Glutamatergic neuron (in vitro differentiated cells): ENCODE measurements around the gene ATP12A. TPM values are rescaled to one million over a fixed set of nuclear protein-coding genes. Genes with fewer than 3 reads are reported as not detected.

Source experiments
- DNase-seq: peaks from one replicate; pipeline ENCODE4 v3.0.0; 2022
- H3K27ac Mint-ChIP-seq: one replicate; pipeline ENCODE4 v1.8.0; 2020; ENCODE audit warnings: mild to moderate bottlenecking, mixed read lengths, inconsistent platforms; ENCODE audit not compliant: unreplicated experiment
- H3K27me3 Mint-ChIP-seq: one replicate; pipeline ENCODE4 v1.8.0; 2020; ENCODE audit warnings: mild to moderate bottlenecking, moderate library complexity, mixed read lengths, inconsistent platforms; ENCODE audit not compliant: unreplicated experiment
- H3K36me3 Mint-ChIP-seq: one replicate; pipeline ENCODE4 v1.8.0; 2020; ENCODE audit warnings: mild to moderate bottlenecking, mixed read lengths, inconsistent platforms; ENCODE audit not compliant: unreplicated experiment
- H3K4me1 Mint-ChIP-seq: one replicate; pipeline ENCODE4 v1.8.0; 2020; ENCODE audit warnings: mild to moderate bottlenecking, low read depth, mixed read lengths, inconsistent platforms; ENCODE audit not compliant: unreplicated experiment
- H3K4me3 Mint-ChIP-seq: one replicate; pipeline ENCODE4 v1.8.0; 2020; ENCODE audit warnings: mild to moderate bottlenecking, mixed read lengths, inconsistent platforms; ENCODE audit not compliant: unreplicated experiment
- H3K9me3 Mint-ChIP-seq: one replicate; pipeline ENCODE4 v1.8.0; 2020; ENCODE audit warnings: mild to moderate bottlenecking, moderate library complexity, mixed read lengths, inconsistent platforms; ENCODE audit not compliant: unreplicated experiment
- total RNA-seq: library from RNA; stranded (reverse); fragmentation: NEBNext Ultra II Directional; extraction: Animal tissue kit (Norgen Biotek cat#: 25700); gene quantifications from one replicate; pipeline ENCODE4 v1.2.1, GENCODE V29; 2021; ENCODE audit not compliant: unreplicated experiment
- TF ChIP-seq, protein P1 (sequence below): fragments of 200-600 bp; sonication (generic); IDR thresholded peaks from one replicate; pipeline ENCODE4 v1.5.0; 2021; ENCODE audit not compliant: partially characterized antibody, unreplicated experiment

The ATP12A gene
- total RNA-seq, 1 donor from 2014 or later, result not detected

DNA sequence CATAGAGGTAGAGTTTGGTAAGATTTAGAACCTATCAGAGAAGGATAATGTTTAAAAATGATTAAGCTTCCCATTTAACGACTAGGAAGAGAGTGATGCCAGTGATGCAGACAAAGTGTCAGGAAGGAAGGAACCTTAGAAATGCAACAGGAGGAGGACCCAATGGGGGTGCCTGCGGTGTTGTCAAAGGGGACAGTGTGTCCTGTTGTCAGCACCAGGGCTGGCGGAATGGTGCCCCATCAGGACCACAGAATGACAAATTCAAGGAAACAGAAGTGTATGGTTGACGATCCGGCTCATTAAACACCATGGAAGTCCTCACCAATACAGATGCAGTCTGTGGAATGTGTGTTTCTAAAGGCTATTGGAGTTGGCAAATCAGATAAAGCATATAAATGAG lies 19.3 kb downstream of the ATP12A start:
- Mint-ChIP-seq H3K36me3 (peaks cover 4% of the 10 kb centered on the region), H3K27me3 (no peaks in the 10 kb centered on the region), H3K27ac (no peak overlapping the region), H3K4me3 (no peak overlapping the region), H3K4me1 (no peaks in the 10 kb centered on the region), H3K9me3 (no peaks in the 10 kb centered on the region)
- DNase-seq, result no peak
- TF ChIP-seq, protein P1, sequence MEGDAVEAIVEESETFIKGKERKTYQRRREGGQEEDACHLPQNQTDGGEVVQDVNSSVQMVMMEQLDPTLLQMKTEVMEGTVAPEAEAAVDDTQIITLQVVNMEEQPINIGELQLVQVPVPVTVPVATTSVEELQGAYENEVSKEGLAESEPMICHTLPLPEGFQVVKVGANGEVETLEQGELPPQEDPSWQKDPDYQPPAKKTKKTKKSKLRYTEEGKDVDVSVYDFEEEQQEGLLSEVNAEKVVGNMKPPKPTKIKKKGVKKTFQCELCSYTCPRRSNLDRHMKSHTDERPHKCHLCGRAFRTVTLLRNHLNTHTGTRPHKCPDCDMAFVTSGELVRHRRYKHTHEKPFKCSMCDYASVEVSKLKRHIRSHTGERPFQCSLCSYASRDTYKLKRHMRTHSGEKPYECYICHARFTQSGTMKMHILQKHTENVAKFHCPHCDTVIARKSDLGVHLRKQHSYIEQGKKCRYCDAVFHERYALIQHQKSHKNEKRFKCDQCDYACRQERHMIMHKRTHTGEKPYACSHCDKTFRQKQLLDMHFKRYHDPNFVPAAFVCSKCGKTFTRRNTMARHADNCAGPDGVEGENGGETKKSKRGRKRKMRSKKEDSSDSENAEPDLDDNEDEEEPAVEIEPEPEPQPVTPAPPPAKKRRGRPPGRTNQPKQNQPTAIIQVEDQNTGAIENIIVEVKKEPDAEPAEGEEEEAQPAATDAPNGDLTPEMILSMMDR, result no peak

- no peaks in the 10 kb centered on the region for H3K9me3 Mint-ChIP-seq
- no peak overlapping the region for H3K27ac Mint-ChIP-seq
- no peaks in the 10 kb centered on the region for H3K4me1 Mint-ChIP-seq
- peaks cover 4% of the 10 kb centered on the region for H3K36me3 Mint-ChIP-seq
- no peaks in the 10 kb centered on the region for H3K27me3 Mint-ChIP-seq
- TF ChIP-seq, protein P1, result no peak
- no peak for DNase-seq
- no peak overlapping the region for H3K4me3 Mint-ChIP-seq
These were observed 20.3 kb downstream of the ATP12A start for GRCh38 chr13:24700539-24700938.

DNA sequence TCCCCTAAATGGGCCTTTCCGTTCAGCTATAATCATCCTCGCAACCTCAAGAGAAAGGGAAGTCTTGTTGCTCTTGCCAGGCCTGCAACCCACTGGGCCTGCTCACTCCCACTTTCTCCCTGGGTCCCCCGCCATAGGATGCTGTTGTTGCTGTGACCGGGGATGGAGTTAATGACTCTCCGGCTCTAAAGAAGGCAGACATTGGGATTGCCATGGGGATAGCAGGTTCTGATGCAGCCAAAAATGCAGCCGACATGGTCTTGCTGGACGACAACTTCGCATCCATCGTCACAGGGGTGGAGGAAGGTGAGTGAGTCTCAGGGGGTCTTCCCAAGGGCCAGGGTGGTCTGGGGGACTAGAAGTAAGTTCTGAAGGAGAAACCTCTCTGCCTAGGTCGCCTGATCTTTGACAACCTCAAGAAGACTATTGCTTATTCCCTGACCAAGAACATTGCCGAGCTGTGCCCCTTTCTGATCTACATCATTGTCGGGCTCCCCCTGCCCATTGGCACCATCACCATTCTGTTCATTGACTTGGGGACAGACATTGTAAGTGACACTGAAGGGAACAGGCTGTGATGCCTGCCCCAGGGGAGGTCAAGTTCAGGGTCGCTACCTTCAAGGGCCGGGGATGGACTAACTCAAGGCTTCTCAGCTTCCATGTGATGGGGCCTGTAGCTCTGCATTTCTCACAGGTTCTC lies 26.8 kb downstream of the ATP12A start:
- TF ChIP-seq, protein P1, result no peak
- Mint-ChIP-seq H3K4me1 (no peaks in the 10 kb centered on the region), H3K27me3 (no peaks in the 10 kb centered on the region), H3K36me3 (peaks cover 4% of the 10 kb centered on the region), H3K9me3 (no peaks in the 10 kb centered on the region), H3K4me3 (no peak overlapping the region), H3K27ac (no peak overlapping the region)
- DNase-seq, result no peak

DNA sequence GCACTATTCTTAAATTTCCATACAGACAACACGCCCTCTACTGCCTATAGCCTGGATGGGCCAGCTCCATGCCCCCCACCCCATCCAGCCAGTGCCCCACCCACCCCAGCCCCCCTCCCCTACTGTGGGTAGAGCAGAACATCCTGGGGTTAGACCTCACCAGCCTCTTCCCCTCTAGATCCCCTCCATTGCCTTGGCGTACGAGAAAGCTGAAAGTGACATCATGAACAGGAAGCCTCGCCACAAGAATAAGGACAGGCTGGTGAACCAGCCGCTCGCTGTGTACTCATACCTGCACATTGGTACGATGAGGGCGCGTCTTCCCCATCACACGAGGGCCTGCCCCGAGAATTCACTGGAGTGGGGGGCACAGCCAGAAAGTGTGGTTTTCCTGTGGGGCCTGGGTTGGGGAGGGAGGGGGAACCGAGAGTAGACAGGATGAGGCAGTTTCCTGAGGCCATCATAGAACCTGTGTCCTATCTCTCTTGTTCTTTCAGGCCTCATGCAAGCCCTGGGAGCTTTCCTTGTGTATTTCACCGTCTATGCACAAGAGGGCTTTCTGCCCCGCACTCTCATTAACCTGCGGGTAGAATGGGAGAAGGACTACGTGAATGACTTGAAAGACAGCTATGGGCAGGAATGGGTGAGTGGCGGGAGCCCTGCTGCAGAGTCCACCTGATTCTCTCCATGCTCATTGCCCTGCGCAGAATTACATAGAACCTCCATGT lies 29.1 kb downstream of the ATP12A start:
- no peak for DNase-seq
- H3K27ac Mint-ChIP-seq, result no peak overlapping the region
- H3K4me1 Mint-ChIP-seq, result no peaks in the 10 kb centered on the region
- H3K9me3 Mint-ChIP-seq, result no peaks in the 10 kb centered on the region
- H3K27me3 Mint-ChIP-seq, result no peaks in the 10 kb centered on the region
- H3K4me3 Mint-ChIP-seq, result no peak overlapping the region
- TF ChIP-seq, protein P1, result no peak
- H3K36me3 Mint-ChIP-seq, result peaks cover 1% of the 10 kb centered on the region

- Mint-ChIP-seq H3K4me3 (no peak overlapping the region), H3K9me3 (no peaks in the 10 kb centered on the region), H3K27me3 (no peaks in the 10 kb centered on the region), H3K36me3 (no peaks in the 10 kb centered on the region), H3K4me1 (no peaks in the 10 kb centered on the region), H3K27ac (no peak overlapping the region)
- no peak for DNase-seq
- TF ChIP-seq, protein P1, result no peak
These were observed 32.8 kb downstream of the ATP12A start for GRCh38 chr13:24713022-24713421.
